GM04503 (cell line): ENCODE data around the gene P2RX6.
"Not testable (repeated sequence)": the region's sequence is repeated elsewhere in the genome, so short reads cannot be mapped to it uniquely, and the experiment has no call there.

Source experiments
- DNase-seq: peaks from one replicate; pipeline ENCODE4 v3.0.0-alpha.2; 2012; ENCODE audit warnings: low read depth

The P2RX6 gene

GRCh38 chr22:21052715-21053459 is 37.9 kb downstream of the P2RX6 start:
- DNase-seq = no peak

GRCh38 chr22:21054046-21054713 is 39.2 kb downstream of the P2RX6 start:
- DNase-seq = no peak

- no peak for DNase-seq
Measured at GRCh38 chr22:21054714-21055563, 40.0 kb downstream of the P2RX6 start.

- no peak for DNase-seq
Measured at GRCh38 chr22:21055564-21055834, 40.5 kb downstream of the P2RX6 start.

GRCh38 chr22:21055880-21056319 is 40.9 kb downstream of the P2RX6 start:
- DNase-seq = no peak

- DNase-seq = not testable (repeated sequence)
Measured at GRCh38 chr22:21060363-21060762, 45.4 kb downstream of the P2RX6 start.

- not testable (repeated sequence) for DNase-seq
Measured at GRCh38 chr22:21061660-21062321, 46.8 kb downstream of the P2RX6 start.

GRCh38 chr22:21064425-21064824 is 49.5 kb downstream of the P2RX6 start:
- not testable (repeated sequence) for DNase-seq

DNA sequence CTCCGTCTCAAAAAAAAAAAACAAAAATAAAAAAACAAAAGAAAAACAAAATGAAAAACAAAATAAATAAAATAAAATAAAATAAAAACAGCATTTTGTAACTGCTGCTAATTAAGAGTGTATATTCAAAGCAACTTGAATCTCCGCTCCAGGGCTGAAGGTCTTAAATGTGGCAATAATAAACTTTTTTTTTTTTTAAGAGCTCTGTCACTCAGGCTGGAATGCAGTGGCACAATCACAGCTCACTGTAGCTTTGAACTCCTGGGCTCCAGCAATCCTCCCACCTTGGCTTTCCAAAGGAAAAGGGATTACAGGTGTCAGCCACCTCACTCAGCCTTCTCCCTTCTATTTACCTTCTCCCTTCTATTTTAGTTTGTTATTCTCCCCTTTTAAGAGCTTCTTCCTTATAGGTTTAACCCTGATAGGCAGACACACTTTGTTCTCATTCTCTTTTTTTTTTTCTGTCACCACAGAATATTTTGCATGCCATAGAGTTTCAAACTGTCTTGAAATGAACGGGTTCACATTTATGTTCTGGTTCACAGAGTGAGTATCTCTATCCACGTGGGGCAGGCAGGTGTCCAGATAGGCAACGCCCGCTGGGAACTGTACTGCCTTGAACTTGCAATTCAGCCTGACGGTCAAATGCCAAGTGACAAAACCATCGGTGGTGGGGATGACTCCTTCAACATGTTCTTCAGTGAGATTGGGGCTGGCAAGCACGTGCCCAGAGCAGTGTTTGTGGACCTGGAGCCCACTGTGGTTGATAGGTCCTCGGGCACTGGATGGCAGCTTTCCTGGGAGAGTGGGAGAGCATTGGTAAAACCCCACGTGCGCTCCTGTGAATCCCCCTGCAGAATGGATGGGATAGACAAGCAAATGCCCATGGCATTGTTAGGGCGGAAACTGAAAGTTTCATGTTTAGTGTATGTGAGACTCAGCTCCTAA is 50.2 kb downstream of the P2RX6 start:
- no peak for DNase-seq

- no peak for DNase-seq
Measured at GRCh38 chr22:21067075-21067900, 52.3 kb downstream of the P2RX6 start.

GRCh38 chr22:21067901-21068680 is 53.1 kb downstream of the P2RX6 start:
- DNase-seq = no peak

GRCh38 chr22:21068681-21069276 is 53.8 kb downstream of the P2RX6 start:
- DNase-seq = no peak

DNA sequence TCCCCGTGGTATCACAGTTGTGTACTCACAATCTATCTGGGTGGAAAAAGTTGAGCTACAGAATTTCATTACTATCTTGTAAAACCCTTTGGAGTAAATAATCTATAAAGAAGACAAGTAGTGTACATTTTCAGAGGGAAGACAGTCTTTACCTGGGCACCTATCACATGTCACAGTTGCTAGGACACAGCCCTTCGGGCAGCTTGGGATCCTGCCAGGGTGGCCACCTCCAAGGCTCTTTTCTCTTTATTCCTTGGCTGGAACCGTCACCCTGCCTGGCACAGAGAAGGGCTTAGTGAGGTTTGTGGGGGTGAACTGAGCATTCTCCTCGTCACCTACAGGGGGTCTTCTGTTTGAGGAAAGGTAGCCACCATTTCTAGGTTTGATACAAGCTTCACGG is 54.4 kb downstream of the P2RX6 start:
- no peak for DNase-seq

DNA sequence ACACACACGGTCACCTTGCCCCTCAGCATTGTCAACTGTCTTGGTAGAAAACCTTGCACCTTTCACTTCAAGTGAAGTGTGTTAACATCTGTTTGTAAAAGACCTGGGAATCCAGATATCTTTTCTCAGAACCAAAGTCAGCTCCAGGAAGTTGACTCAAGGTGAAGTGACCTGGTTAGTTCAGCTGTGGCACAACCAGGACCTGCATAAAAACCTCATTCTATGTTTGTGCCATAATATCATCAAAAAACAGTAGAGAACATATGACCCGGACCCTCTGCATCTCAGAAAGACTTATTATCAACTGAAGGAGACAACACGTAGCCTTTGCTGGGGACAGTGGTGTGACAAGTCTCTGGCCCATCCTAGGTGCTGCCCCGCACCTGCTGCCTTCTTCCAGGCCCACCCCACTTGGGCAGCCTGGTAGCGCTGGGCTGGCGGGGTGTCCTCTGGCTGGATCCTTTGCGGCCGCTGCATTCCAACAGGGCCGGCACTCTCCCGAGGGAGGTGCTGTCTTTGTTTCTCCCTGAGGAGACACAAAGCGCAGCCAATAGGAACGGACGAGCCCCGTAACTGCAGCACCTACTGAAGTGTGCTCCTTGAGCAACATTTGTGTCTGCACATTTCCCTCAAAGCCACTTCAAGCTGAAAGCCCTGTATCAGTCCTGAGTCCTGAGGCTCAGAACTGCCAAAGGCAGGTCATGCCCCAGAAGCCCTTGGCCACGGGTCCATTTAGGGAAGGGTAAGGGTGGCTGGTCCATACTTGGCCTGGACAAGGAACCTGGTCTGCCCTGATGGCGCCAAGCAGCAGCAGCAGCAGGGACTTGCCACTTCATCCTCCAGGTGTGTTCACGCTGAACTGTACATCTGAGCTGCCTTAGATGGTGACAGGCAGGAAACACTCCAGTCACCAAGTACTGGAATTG is 56.0 kb downstream of the P2RX6 start:
- no peak for DNase-seq

GRCh38 chr22:21071796-21072195 is 56.8 kb downstream of the P2RX6 start:
- DNase-seq = not testable (repeated sequence)

GRCh38 chr22:21073023-21073422 is 58.1 kb downstream of the P2RX6 start:
- DNase-seq = no peak

- DNase-seq = no peak
Measured at GRCh38 chr22:21073482-21073881, 58.5 kb downstream of the P2RX6 start.
